ENCODE results near the gene FHIP2A. TPM values are rescaled to one million over a fixed set of nuclear protein-coding genes. Genes with fewer than 3 reads are reported as not detected.
"Not testable (repeated sequence)": the region's sequence is repeated elsewhere in the genome, so short reads cannot be mapped to it uniquely, and the experiment has no call there.

The FHIP2A gene
- total RNA-seq, 1 experiment from 2014 or later: 18.3 TPM

DNA sequence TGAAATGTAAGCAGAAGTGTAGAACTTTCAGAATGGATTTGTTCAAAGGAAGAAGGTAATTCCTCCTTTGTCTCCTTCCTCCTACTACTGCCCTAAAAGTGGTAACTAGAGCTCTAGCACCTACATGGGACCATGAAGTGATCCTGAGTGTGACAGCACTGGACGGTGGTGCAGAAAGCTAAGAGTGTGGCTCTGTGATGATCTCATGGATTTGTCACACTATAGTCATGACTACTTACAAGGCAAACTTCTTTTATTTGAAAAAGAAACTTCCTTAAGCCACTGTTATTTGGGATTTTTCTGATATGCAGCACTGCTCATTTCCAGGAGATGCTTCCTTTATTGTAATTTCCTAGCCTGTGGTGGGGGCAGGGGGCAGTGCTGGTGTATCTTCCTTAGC is 5.8 kb upstream of the FHIP2A start:
- DNase-seq (ENCODE audit: low read depth): no peak

DNA sequence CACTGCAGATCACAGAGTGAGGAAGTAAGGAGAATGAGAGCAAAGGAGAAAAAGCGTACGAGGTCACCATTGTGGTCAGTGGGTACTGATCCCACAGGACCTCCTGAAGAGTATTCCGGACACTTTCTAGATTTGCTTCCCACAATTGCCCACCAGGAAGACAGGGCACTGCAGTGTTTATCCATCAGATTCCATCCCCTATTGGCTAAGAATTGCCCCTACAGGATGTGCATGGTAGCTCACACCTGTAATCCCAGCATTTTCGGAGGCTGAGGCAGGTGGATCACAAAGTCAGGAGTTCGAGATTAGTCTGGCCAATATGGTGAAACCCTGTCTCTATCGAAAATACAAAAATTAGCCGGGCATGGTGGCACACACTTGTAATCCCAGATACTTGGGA is 5.3 kb upstream of the FHIP2A start:
- DNase-seq (ENCODE audit: low read depth): no peak

DNA sequence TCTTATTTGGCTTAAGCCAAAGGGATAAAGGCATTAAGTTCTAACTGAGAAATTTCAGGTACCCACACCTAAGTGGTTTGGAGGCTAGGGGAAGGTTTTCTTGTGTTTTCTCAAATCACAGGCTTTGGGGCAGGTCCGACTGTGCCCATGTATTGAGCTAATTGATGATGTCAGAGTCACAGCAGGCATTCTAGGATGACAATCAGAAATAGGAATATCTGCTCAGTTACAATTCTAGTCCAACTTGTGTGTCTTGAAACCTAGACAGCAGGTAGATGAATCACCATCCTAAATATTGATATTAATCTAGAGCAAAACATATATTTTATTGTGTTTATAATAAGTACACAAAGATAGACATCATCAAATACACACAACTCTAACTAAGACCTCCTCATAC is 2.3 kb upstream of the FHIP2A start:
- no peak for DNase-seq (ENCODE audit: low read depth)

DNA sequence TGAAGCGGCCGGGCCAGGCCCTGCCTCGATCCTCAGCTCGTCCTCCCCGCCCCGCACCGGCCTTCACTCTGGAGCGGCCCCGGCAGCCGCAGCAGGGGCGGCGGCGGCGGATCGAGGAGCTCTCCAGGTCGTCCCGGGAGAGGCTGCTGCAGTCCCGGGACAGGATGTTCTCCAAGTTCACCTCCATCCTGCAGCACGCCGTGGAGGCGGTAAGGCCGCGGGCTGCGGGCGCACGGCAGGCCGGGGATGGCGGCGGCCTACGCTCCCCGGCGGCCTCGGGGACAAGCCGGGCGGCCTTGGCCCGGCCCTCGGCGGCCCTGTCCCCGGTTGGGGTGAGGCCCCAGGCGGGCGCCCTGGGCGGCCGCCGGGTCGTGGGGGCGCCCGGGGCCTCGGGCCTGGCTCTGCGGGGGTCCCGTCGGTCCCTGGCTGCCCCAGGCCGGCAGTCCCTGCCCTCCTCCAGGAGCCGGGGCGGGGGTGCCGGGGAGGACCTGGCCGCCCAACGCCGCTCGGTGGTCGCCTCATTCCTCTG is 399 bp downstream of the FHIP2A start:
- DNase-seq (ENCODE audit: low read depth): peak; percentile 26

DNA sequence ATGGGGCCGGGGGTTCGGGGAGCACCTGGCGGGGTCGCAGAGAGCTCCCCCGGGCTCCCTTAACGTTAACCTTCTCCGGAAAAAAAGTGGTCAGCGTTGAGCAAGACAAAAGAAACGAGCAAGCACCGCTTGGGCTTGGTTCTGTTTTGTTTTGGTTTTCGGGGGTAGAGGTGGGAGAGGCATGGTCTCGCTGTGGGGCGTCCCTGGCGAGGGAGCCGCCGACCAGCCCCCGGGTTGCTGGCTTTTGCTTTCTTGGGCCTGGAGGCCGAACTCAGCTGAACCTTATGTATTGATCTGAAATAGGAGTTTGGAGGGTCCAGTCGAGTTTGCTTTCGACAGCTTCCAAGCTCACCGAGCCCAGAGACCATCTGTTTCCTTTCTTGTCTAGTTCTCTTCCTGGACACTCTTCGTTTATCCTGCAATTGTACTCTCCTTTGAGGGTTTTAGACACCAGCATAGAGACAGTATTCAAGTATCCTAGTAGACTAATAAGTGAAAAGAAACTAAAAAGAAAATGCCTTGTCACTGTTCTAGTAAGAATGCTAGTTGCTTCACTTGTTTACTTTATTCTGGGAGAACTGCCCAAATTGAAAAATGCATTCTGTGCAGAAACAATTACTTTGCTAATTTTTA is 980 bp downstream of the FHIP2A start:
- DNase-seq (ENCODE audit: low read depth): peak; percentile 66

DNA sequence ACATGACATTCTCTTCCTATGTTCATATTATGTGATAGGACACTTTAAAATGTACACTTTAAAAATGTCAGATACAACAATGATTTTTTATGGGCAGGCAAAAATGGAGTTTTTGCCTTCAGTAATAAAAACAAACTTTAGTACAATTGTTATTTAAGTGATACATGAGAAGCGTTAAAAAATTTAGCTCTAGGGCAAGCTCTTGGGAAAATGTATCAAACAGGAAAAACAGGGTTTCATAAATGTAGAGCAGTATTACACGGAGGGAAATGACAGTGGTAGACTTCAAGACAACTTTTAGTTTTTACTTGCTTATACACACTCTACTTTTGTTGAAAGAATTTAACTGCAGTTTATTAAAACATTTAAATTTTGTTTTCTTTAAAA is 1.5 kb downstream of the FHIP2A start:
- DNase-seq (ENCODE audit: low read depth): peak; percentile 53

DNA sequence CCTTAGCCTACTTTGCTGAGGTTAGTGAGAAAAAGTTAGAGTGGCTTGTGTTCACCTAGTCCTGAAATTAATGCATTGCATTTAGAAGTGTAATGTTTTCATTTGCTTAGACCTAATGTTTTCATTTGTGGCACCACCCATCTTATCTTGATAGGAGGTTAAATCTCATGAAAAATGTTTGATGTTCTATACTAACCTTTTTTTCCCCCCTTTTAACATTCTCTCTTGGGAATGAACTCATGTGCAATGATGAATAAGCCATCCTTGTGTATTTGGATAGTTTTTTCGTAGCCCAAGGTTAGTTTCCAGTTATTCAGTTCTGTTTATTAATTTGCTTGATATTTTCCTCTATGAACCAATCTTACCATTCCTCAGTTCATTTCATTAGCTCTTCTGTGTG is 2.8 kb downstream of the FHIP2A start:
- DNase-seq (ENCODE audit: low read depth): no peak

DNA sequence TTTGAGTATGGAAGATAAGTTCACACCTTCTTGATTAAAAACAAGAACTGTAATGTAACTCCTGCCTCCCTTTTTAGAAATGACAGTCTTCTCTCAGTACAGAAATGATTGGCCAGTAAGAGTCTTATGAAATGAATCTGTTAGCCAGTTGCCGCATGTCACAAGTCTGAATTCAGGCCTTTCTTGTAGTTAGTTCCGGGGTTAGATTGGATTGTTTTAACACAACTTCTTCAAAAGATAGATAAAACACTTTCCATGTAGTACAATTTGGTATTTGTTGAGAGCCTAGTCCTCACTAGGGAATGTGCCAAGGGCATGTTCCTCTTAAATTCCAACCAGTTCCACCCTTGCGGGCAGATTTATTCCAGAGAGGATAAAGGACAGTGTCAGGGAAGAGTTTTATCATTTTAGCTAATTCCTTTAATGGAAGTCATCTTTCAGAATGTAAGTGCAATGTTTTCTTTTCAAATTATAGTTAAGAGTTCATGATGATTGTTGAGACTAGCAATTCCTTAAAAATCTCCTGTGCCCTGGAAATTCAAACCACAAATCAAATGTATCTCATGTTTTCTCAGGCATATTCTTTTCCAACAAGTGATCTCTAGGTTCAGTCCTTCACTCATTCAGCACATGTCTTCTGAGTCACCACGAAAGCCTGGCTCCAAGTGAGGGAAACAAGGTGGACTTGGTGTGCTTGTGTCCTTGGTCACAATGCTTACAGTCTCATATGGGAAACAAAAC is 4.1 kb downstream of the FHIP2A start:
- DNase-seq (ENCODE audit: low read depth): peak; percentile 93

DNA sequence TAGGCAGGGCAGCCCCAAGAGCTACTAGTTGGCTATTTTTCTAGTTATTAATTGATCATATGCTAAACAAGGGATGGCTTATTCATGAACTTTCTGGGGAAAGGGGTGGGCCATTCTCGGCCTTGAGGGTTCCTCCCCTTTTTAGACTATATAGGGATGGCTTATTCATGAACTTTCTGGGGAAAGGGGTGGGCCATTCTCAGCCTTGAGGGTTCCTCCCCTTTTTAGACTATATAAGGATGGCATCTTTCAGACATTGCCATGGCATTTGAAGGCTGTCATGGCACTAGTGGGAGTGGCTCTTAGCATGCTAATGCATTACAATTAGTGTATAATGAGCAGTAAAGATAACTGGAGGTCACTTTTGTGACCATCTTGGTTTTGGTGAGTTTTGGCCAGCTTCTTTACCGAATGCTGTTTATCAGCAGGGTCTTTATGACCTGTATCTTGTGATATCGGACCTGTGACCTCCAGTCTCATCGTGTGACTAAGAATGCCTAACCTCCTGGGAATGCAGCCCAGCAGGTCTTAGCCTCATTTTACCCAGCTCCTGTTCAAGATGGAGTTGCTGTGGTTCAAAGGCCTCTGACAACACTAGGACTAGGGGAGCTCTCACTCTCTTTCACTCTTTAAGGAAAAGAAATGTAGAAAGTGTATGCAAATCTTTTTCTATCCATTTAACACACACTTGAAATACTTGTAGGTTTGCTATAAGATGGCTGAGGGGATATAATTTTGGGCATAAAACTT is 7.8 kb downstream of the FHIP2A start:
- no peak for DNase-seq (ENCODE audit: low read depth)

DNA sequence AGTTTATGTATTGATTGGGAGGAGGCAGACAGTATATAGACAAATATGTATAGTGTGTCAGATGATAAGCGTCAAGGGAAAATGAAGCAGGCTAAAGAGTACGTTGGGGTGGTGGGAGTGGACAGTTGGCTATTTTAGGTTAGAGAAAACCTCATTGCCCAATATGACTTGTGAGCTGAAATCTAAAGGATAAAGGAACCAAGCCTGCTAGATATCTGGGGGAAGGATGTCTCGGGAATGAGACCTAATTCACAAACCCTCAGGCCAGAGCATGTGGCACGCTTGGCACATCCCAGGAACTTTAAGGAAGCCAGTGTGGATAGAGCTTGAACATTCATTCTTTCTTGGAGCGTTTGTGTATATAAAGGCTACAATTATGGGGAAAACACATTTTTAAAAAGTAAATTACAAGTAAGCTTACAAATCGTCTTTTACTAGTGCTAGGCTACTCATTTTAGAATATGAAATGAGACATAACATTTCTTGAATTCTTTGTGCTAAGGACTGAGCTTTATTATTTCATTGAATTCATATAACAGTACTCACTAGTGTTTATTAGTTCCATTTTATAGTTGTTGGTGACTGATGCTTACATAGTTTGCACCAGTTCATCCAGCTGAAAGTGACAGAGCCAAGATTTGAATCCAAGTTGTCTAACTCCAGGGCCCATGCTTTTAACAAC is 9.7 kb downstream of the FHIP2A start:
- DNase-seq (ENCODE audit: low read depth): no peak

DNA sequence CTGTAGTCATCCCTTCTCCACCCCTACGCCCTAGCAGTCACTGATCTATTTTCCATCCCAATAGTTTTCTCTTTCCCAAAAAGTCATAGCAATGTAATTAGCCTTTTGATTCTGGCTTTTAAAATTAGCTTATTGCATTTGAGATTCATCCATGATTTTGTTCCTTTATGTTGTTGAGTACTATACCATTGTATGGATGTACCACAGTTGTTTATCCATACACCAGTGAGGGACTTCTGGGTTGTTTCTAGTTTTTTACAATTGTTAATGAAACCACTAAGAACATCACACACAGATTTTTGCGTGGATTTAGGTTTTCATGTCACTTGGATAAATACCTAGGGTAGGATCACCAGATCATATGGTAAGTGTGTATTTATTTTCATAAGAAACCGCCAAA is 16.1 kb downstream of the FHIP2A start:
- no peak for DNase-seq (ENCODE audit: low read depth)

DNA sequence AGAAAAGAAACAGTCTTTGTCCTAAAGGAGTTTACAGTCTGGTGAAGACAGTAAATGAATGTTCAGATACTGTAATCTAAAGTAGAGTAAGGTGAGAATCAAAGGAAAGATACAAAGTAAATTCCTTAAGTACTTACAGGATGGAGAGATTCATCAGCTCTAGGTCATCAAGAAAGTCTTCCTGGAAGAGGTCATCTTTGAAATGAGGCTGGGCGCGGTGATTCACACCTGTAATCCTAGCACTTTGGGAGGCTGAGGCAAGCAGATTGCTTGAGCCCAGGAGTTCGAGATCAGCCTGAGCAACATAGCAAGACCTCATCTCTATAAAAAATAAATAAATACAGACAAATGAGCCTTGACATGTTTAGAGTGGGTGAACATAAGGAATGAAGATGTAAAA is 18.3 kb downstream of the FHIP2A start:
- no peak for DNase-seq (ENCODE audit: low read depth)

DNA sequence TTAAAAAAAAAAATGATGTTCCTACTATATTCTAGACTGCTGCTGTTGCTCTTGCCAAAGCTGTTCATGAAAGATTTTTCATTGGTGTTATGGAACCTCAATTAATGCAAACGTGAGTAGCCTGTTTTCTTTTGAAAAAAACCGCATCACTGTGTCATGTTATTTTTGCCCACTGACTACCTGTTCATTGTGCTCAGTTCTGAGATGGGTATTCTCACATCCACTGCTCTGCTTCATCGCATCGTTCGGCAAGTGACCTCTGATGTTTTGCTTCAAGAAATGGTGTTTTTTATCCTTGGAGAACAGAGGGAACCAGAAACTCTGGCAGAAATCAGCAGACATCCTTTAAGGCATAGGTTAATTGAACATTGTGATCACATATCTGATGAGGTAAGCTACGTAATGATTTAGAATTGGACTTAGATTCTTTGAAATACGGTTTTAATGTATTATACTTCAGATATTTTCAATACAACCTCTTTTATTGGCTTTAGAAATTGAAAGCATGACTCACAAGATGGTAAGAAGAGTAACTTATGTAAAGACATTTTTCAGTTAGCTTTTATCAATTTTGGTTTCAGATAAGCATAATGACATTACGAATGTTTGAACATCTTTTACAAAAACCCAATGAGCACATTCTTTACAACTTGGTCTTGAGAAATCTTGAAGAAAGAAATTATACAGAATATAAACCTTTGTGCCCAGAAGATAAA is 24.6 kb downstream of the FHIP2A start:
- DNase-seq (ENCODE audit: low read depth): no peak

DNA sequence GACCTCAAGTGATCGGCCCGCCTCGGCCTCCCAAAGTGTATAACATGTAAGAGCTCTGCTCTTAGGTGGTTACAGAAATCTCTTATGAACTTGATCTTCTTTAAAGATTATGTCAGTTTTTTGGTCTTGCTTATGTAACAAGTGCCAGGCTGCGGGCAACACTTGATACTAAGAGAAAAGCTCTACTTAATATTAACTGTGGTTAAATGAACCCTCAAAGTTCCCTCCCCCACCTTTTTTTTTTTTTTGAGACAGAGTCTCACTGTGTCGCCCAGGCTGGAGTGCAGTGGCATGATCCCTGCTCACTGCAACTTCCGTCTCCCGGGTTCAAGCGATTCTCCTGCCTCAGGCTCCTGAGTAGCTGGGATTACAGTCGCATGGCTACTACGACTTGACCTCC is 25.9 kb downstream of the FHIP2A start:
- not testable (repeated sequence) for DNase-seq (ENCODE audit: low read depth)

DNA sequence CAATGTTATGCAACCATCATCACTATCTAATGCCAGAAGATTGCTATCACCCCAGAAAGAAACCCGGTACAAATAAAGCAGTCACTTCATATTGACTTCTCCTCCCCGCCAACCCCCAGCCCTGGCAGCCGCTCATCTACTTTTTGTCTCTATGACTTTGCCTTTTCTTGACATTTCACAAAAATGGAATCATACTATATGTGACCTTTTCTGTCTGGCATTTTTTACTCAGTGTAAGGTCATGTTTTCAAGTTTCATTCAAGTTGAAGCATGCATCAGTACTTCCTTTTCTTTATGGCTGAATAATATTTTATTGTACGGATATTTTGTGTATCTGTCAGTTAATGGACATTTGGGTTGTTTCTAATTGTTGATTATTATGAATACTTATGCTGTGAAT is 28.1 kb downstream of the FHIP2A start:
- no peak for DNase-seq (ENCODE audit: low read depth)

DNA sequence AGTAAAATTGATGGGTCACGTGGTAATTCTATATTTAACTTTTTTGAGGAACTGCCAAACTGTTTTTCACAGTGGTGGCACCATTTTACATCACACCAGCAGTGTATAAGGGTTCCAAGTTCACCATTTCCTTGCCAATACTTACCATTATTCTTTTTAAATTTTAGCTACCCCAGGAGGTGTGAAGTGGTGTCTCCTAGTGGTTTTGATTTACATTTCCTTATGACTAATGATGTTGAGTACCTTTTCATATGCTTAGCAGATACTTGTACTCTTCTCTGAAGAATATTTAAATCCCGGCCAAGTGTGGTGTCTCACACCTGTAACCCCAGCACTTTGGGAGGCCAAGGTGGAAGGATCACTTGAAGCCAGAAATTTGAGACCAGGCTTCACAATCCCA is 28.5 kb downstream of the FHIP2A start:
- DNase-seq (ENCODE audit: low read depth): no peak

DNA sequence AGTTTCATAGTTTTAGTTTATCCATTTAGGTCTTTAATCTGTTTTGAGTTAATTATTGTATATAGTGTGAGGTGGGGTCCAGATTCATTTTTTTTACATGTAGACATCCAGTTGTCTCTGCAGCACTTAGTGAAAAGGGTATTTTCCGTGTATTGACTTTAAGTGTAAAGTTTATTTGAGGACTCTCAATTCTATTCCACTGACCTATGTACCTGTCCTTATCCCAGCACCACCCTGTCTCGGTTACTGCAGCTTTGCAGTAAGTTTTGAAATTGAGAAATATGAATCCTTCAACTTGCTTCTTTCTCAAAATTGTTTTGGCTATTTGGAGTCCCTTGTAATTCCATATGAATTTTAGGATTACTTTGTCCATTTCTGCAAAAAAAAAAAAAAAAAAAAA is 29.8 kb downstream of the FHIP2A start:
- DNase-seq (ENCODE audit: low read depth): no peak

DNA sequence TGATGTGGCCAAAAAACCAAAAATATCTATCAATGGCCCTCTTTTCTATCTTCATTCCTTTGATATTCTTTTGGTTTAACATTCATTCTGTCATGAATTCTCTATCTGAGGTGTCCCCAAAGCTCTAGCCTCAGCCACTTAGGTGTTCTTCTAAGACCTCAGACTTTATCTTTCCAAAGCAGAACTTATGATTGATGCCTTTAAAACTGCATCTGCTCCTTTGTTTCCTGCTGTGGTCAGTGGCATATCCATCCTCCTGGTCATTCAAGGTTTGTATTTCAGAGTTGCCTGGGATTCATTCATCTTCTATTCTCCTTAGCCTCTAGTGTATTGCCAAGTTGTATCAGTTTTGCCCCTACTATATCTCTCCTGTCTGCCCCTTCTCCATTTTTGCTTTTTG is 30.6 kb downstream of the FHIP2A start:
- no peak for DNase-seq (ENCODE audit: low read depth)

DNA sequence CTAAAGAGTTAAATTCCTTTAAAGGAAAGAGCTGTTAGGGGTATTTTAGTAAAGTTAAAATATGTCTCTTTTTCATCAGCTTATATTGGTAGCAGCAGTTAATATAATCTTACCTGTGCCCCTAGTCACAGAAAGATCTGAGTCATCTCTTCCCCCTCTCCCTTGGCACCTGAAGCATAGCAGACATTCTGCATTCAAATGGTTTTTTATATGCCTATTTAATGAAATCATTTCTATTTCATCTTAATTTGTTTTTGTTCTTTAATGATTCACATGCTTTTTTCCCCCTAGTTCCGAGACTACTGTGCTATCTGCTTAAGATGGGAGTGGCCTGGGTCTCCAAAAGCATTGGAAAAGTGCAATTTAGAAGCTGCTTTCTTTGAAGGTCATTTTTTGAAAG is 33.3 kb downstream of the FHIP2A start:
- DNase-seq (ENCODE audit: low read depth): no peak

DNA sequence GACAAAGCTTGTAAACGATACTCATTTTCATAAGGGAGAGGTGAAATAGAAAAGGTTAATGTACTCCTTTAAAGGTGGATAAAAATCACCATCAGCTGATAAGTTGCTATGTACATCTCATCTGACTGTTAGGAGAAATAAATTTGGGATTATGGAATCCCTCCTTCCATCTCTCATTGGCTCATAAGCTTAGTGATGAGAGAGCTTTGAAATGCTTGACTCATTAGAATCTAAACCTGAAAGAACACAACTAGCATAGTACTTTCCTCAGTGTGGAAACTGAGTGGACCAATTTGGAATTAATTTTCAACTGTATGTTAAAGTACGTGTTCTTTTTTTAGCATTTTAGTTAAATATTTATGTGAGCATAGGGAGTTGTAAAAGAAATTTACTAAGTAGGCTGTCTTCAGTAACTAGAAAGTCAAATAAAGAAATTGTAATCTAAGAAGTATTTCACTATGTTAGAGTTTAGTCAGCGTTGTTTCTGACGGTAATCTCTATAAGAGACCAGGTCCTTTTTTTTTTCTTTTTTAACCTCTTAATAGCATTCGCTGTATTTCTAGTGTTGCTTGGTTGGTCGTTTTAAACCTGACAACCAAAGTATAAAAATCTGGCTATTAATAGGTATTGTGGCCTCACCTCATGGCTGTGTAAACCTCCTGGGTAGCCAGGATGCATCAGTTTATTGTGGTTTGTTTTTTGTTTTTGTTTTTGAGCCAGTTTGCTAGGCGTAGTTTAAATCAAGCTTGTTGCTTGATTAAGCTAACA is 34.4 kb downstream of the FHIP2A start:
- DNase-seq (ENCODE audit: low read depth): peak; percentile 75

Measured in M059J (cell line).